IPS-NIHi7 (cell line): ENCODE measurements around the gene SHOX.
A peak's percentile ranks its signal among the peaks of the same experiment; 100 is the strongest.
"Not testable (repeated sequence)": the region's sequence is repeated elsewhere in the genome, so short reads cannot be mapped to it uniquely, and the experiment has no call there.

Experiments
- DNase-seq: peaks from one replicate; pipeline ENCODE4 v3.0.0; 2012; ENCODE audit warnings: mixed read lengths; ENCODE audit errors: extremely low spot score

SHOX gene

GRCh38 chrX:637660-638481 is 7.3 kb downstream of the SHOX start:
- no peak for DNase-seq

GRCh38 chrX:638482-639131 is 8.0 kb downstream of the SHOX start:
- DNase-seq: peak; percentile 62

GRCh38 chrX:639151-639550 is 8.6 kb downstream of the SHOX start:
- no peak for DNase-seq

- DNase-seq: no peak
Observed at GRCh38 chrX:640641-641040, 10.1 kb downstream of the SHOX start.

GRCh38 chrX:641671-642435 is 11.3 kb downstream of the SHOX start:
- DNase-seq: no peak

- DNase-seq: no peak
Observed at GRCh38 chrX:642436-643240, 12.0 kb downstream of the SHOX start.

GRCh38 chrX:643241-643595 is 12.6 kb downstream of the SHOX start:
- no peak for DNase-seq

GRCh38 chrX:643911-644303 is 13.3 kb downstream of the SHOX start:
- DNase-seq: no peak

GRCh38 chrX:644304-645281 is 14.0 kb downstream of the SHOX start:
- DNase-seq: peak; percentile 49

GRCh38 chrX:646228-646495 is 15.6 kb downstream of the SHOX start:
- DNase-seq: no peak

- DNase-seq: no peak
Observed at GRCh38 chrX:646796-647195, 16.2 kb downstream of the SHOX start.

- no peak for DNase-seq
Observed at GRCh38 chrX:649166-649565, 18.6 kb downstream of the SHOX start.

- DNase-seq: no peak
Observed at GRCh38 chrX:650324-650723, 19.7 kb downstream of the SHOX start.

GRCh38 chrX:650811-651210 is 20.2 kb downstream of the SHOX start:
- no peak for DNase-seq

GRCh38 chrX:651922-652321 is 21.3 kb downstream of the SHOX start:
- not testable (repeated sequence) for DNase-seq

GRCh38 chrX:652341-652741 is 21.8 kb downstream of the SHOX start:
- DNase-seq: no peak

GRCh38 chrX:653306-653705 is 22.7 kb downstream of the SHOX start:
- no peak for DNase-seq

GRCh38 chrX:661154-661553 is 30.6 kb downstream of the SHOX start:
- DNase-seq: no peak

GRCh38 chrX:662126-662525 is 31.5 kb downstream of the SHOX start:
- no peak for DNase-seq

GRCh38 chrX:663841-664240 is 33.2 kb downstream of the SHOX start:
- DNase-seq: no peak
